ENCODE data around the gene CFDP1.
A peak's percentile ranks its signal among the peaks of the same experiment; 100 is the strongest.

CFDP1 gene

GRCh38 chr16:75379339-75379738 is 54.0 kb downstream of the CFDP1 start:
- Histone ChIP-seq H3K79me2 (ENCODE audit: insufficient read depth, low read length) (no peaks in the 10 kb centered on the region), H3K4me2 (ENCODE audit: low read depth, low read length, poor library complexity, severe bottlenecking) (no peak overlapping the region)
- TF ChIP-seq EZH2phosphoT487 (IDR thresholded peaks at IDR 0.05; ENCODE audit: borderline replicate concordance) = peak; percentile 69; the same call in 1 of the 2 replicates
- TF ChIP-seq, protein P1, sequence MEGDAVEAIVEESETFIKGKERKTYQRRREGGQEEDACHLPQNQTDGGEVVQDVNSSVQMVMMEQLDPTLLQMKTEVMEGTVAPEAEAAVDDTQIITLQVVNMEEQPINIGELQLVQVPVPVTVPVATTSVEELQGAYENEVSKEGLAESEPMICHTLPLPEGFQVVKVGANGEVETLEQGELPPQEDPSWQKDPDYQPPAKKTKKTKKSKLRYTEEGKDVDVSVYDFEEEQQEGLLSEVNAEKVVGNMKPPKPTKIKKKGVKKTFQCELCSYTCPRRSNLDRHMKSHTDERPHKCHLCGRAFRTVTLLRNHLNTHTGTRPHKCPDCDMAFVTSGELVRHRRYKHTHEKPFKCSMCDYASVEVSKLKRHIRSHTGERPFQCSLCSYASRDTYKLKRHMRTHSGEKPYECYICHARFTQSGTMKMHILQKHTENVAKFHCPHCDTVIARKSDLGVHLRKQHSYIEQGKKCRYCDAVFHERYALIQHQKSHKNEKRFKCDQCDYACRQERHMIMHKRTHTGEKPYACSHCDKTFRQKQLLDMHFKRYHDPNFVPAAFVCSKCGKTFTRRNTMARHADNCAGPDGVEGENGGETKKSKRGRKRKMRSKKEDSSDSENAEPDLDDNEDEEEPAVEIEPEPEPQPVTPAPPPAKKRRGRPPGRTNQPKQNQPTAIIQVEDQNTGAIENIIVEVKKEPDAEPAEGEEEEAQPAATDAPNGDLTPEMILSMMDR (conservative IDR thresholded peaks at IDR 0.05; ENCODE audit: low read length) = no peak

GRCh38 chr16:75378616-75379015 is 54.7 kb downstream of the CFDP1 start:
- Histone ChIP-seq H3K36me3 (ENCODE audit: insufficient read depth, low read length) (no peaks in the 10 kb centered on the region), H3K9me3 (ENCODE audit: insufficient read depth, low read depth, low read length) (no peaks in the 10 kb centered on the region), H3K4me3 (ENCODE audit: low read length, poor library complexity, severe bottlenecking) (no peak overlapping the region), H3K9me2 (replicated peaks; ENCODE audit: low read depth, low read length) (no peaks in the 10 kb centered on the region), H3K4me2 (ENCODE audit: low read depth, low read length, poor library complexity, severe bottlenecking) (no peak overlapping the region), H3K9ac (ENCODE audit: low read depth, low read length, poor library complexity, severe bottlenecking) (no peak overlapping the region), H4K20me1 (ENCODE audit: insufficient read depth, low read length, poor library complexity, severe bottlenecking) (peaks cover 59% of the 10 kb centered on the region), H3F3A (ENCODE audit: low read depth) (no peaks in the 10 kb centered on the region), H3K27me3 (ENCODE audit: insufficient read depth, low read length, poor library complexity, severe bottlenecking) (peaks cover 35% of the 10 kb centered on the region), H3K4me1 (ENCODE audit: insufficient read depth, low read length, poor library complexity, severe bottlenecking) (peaks cover 15% of the 10 kb centered on the region), H3K79me2 (ENCODE audit: insufficient read depth, low read length) (no peaks in the 10 kb centered on the region), H2AFZ (ENCODE audit: low read length) (no peak overlapping the region)
- TF ChIP-seq, protein P1 (conservative IDR thresholded peaks at IDR 0.05; ENCODE audit: low read length) = no peak
- no peak for TF ChIP-seq EZH2phosphoT487 (IDR thresholded peaks at IDR 0.05; ENCODE audit: borderline replicate concordance)

More at GRCh38 chr16:75379339-75379738, 54.0 kb downstream of the CFDP1 start:
- no peak overlapping the region for H2AFZ ChIP-seq (ENCODE audit: low read length)
- no peaks in the 10 kb centered on the region for H3F3A ChIP-seq (ENCODE audit: low read depth)
- peaks cover 35% of the 10 kb centered on the region for H3K27me3 ChIP-seq (ENCODE audit: insufficient read depth, low read length, poor library complexity, severe bottlenecking)
- no peaks in the 10 kb centered on the region for H3K9me3 ChIP-seq (ENCODE audit: insufficient read depth, low read depth, low read length)
- H3K36me3 ChIP-seq (ENCODE audit: insufficient read depth, low read length) = no peaks in the 10 kb centered on the region
- no peak overlapping the region for H3K4me3 ChIP-seq (ENCODE audit: low read length, poor library complexity, severe bottlenecking)
- no peaks in the 10 kb centered on the region for H3K9me2 ChIP-seq (replicated peaks; ENCODE audit: low read depth, low read length)
- peaks cover 59% of the 10 kb centered on the region for H4K20me1 ChIP-seq (ENCODE audit: insufficient read depth, low read length, poor library complexity, severe bottlenecking)
- H3K9ac ChIP-seq (ENCODE audit: low read depth, low read length, poor library complexity, severe bottlenecking) = no peak overlapping the region
- peaks cover 15% of the 10 kb centered on the region for H3K4me1 ChIP-seq (ENCODE audit: insufficient read depth, low read length, poor library complexity, severe bottlenecking)

DNA sequence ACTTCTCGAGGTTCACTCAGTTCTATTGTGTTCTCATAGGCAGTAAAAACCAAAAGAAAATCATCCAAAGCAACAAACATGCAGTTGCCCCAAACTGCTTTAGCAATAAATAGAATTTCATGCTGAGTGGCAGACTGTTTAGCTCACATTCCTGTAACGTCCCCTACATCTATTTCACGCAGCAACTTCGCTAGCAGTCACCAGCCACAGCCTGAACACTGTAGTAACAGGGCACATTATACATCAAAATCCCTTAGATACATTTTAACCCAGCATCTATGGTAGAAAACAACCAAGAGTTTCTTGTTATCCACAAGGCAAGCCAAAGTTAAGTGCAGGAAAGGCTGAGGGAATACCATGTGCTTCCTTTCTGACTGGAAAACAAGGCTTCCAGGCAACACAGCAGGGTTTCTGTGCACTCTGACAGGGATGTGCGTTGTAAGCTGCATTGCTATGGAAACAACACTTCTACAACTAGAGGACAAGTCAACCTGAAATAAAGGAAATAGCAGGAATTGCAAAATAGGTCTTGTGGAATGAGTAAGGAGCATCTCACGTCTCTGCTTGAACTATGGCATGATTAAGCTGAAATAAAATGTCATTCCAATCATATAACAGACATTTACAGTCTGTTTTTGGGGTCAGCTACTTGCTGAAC is 55.4 kb downstream of the CFDP1 start:
- H3K4me1 ChIP-seq (ENCODE audit: insufficient read depth, low read length, poor library complexity, severe bottlenecking) = peaks cover 15% of the 10 kb centered on the region
- peaks cover 57% of the 10 kb centered on the region for H4K20me1 ChIP-seq (ENCODE audit: insufficient read depth, low read length, poor library complexity, severe bottlenecking)
- H3K9ac ChIP-seq (ENCODE audit: low read depth, low read length, poor library complexity, severe bottlenecking) = no peak overlapping the region

More for the DNA sequence above, 55.4 kb downstream of the CFDP1 start:
- no peaks in the 10 kb centered on the region for H3K36me3 ChIP-seq (ENCODE audit: insufficient read depth, low read length)
- no peak overlapping the region for H3K4me2 ChIP-seq (ENCODE audit: low read depth, low read length, poor library complexity, severe bottlenecking)
- no peaks in the 10 kb centered on the region for H3K79me2 ChIP-seq (ENCODE audit: insufficient read depth, low read length)
- H3K27me3 ChIP-seq (ENCODE audit: insufficient read depth, low read length, poor library complexity, severe bottlenecking) = peaks cover 35% of the 10 kb centered on the region
- no peak for TF ChIP-seq EZH2phosphoT487 (IDR thresholded peaks at IDR 0.05; ENCODE audit: borderline replicate concordance)
- no peaks in the 10 kb centered on the region for H3K9me3 ChIP-seq (ENCODE audit: insufficient read depth, low read depth, low read length)
- H3K4me3 ChIP-seq (ENCODE audit: low read length, poor library complexity, severe bottlenecking) = no peak overlapping the region
- H2AFZ ChIP-seq (ENCODE audit: low read length) = no peak overlapping the region
- no peaks in the 10 kb centered on the region for H3F3A ChIP-seq (ENCODE audit: low read depth)
- H3K9me2 ChIP-seq (replicated peaks; ENCODE audit: low read depth, low read length) = no peaks in the 10 kb centered on the region

Measured in Loucy (cell line).